NCI-H2029 treated with DMSO at 0.1 percent for 48 hours (cell line): ENCODE measurements around the gene PDE4B.
"Not testable (repeated sequence)": the region's sequence is repeated elsewhere in the genome, so short reads cannot be mapped to it uniquely, and the experiment has no call there.

Experiments
- DNase-seq: peaks from one replicate; lab custom pipeline; 2025; lab: John Stamatoyannopoulos, UW

Gene PDE4B

DNA sequence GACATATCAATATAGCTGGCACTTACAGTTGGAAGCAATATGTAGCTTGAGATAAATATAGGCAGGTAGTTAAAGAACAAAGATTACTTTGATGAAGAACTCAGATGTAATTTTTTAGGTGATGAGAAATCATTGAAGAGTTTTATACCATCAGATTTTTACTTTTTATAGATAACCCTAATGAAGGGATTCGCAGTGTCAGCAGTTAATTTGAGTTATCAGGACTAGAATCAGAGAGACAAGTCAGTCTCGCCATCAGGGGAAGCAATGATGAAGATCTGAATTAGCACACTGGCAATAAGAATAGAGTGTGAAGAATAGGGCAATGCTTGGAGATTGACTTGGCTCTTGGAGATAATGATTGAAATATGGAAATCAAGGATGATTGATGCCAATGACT, 342.5 kb downstream of the PDE4B start:
- DNase-seq, result no peak

GRCh38 chr1:66136423-66136822, 343.7 kb downstream of the PDE4B start:
- not testable (repeated sequence) for DNase-seq

GRCh38 chr1:66137235-66137634, 344.5 kb downstream of the PDE4B start:
- no peak for DNase-seq

GRCh38 chr1:66138613-66139012, 345.9 kb downstream of the PDE4B start:
- DNase-seq, result no peak

GRCh38 chr1:66140072-66140471, 347.4 kb downstream of the PDE4B start:
- DNase-seq, result no peak

- DNase-seq, result no peak
These were observed 351.0 kb downstream of the PDE4B start for GRCh38 chr1:66143651-66144050.

- no peak for DNase-seq
These were observed 354.6 kb downstream of the PDE4B start for GRCh38 chr1:66147226-66147835.

- no peak for DNase-seq
These were observed 359.3 kb downstream of the PDE4B start for GRCh38 chr1:66152034-66152433.

DNA sequence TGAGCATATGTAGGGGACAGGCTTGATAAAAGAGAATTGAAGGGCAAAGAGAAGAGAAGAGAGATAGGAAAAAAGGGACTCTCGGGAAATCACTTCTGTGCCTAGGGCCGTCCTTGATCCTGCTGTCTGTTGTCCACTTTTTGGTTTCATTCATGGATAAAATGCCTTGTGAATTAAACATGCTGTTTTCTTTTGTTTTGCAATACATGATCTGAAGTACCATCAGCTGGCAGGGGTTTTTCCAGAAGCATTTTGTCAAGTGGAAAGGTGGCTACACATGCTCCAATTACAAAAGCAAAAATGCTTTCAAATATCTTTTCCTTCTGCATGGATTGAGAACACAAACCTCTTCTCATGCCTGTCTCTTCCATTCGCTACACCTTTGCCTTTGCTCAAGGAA, 361.7 kb downstream of the PDE4B start:
- peak; percentile 36 for DNase-seq

DNA sequence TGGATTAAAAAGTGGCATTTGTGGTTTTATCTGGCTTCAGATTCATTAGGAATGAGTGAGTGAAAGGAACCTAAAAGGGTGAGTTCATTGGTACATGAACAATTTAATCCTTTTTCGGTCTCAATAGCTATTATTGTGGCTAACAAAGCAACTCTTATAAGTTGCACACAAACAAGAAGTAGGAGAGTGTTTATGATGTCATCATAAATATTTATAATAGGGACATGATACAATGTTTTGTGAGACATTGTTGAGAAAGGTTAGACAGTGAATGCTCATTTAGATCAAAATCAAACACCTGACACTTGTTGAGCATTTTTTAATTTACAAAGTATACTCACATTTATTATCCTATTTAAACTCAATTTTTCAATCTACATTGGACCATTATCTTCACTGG, 363.4 kb downstream of the PDE4B start:
- DNase-seq, result no peak

GRCh38 chr1:66159800-66160199, 367.1 kb downstream of the PDE4B start:
- DNase-seq, result no peak

DNA sequence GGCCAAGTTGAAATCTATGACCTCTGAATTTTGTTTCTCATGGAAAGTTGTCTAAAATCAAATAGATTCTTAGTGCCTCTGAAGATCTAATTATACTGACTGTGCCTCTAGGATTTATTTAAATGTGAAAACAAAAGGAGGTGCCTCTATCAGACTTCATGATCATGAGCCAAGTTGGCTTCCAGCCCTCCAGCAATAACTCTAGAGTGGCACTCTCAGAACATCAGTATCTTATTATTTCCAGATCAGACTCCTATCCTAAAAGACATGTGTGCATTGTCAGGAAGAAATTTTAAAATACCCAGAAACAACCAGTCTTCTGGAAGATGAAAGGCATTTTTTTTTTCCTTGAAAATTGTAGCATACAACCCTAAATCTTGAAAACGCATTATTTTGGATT, 368.0 kb downstream of the PDE4B start:
- peak; percentile 21 for DNase-seq

DNA sequence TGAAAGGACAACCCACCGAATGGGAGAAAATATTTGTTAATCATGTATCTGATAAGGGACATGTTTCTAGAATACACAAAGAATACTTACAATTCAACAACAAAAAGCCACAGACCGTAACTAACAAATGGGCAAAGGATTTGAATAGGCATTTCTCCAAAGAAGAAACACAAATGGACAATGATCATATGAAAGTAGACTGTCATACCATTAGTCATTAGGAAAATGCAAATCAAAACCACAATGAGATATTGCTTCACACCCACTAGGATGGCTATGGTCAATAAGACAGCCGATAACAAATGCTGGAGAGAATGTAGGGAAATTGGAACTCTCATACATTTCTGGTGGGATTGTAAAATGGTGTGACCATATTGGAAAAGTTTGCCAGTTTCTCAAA, 374.1 kb downstream of the PDE4B start:
- DNase-seq, result no peak

- no peak for DNase-seq
These were observed 374.6 kb downstream of the PDE4B start for GRCh38 chr1:66167267-66167666.

GRCh38 chr1:66168467-66168887, 375.8 kb downstream of the PDE4B start:
- DNase-seq, result no peak

DNA sequence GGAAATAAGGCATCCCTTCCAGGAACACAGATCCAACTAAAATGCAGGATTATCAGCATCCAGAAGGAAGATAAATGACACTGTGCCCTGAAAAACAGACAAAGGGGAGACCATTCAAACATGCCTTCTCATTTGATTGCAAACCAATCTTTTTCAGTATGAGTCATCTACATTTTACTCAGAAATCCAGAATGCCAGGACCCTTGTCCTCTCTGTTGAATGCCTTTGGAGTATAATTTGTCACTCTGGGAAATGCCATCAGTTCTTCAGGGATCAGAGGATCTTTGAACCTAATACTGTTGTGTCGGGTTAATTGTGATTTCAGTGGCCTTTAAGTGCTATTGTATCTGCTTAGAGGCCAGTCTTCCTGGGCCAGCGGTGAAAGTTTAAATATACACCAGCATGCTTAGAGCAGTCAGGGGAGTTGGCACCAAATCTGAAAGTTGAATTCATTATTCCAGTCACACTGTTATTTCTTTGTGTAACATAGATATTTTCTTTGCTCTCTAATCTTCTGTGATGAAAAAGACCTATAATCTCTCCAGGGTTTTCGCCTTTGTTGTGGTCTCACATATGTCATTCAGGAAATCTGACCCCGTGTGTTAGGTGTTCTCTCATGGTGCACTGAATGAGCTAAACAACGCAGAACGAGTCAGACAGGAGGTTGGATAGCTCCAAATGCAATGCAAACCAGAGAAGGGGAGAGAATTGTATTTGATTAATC, 376.4 kb downstream of the PDE4B start:
- DNase-seq, result no peak

- no peak for DNase-seq
These were observed 379.6 kb downstream of the PDE4B start for GRCh38 chr1:66172272-66172671.

GRCh38 chr1:66175098-66175497, 382.4 kb downstream of the PDE4B start:
- DNase-seq, result no peak

DNA sequence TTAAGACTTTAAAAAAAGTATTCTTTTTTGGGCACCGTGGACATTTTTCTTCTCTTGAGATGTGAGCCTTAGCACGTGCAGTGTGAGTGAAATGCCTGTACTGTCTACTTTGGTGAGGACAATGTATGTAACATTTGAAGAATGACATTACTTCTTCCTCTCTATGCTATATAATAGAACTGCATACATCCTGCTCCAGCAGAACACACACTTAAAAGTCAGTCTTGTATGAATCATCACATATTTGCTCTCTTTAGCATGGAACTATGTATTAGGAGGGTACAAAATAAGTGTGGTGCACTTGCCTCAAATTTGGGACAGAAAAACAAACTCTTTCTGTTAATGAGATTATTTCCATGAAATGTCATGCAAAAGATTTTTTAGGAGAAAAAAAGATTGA, 382.9 kb downstream of the PDE4B start:
- DNase-seq, result no peak

DNA sequence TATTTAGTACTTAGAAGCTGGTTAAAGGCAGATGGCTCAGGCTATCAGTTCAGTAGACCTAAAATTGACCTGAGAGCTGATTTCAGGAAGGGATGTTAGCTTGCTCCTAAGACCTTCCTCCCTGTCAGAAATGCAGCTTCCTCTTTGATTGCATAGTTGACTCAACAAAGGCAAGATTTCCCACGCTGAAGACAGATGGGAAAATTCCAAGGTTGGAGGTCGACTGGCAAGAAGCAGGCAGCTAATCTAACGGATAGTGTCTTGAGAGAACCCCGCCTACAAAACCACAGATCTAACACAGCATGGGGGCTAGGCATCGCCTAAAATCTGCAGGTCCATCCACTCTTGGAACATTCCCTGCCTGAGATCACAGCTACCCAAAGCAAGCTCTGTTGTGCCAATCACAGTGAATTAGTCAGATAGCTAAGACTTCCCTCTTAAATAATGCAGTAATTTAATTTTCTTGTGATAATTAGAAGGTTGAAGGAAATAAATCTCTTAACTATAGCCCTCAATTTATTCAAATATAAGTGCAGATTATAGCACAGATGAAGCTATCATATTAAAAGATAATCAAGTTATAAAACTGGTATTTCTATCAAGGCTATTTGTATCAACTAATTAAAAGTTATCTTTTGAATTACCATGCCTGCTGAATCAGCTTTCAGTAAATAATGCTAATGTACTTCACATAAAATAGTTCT, 383.5 kb downstream of the PDE4B start:
- DNase-seq, result no peak

GRCh38 chr1:66176832-66177231, 384.1 kb downstream of the PDE4B start:
- DNase-seq, result no peak

DNA sequence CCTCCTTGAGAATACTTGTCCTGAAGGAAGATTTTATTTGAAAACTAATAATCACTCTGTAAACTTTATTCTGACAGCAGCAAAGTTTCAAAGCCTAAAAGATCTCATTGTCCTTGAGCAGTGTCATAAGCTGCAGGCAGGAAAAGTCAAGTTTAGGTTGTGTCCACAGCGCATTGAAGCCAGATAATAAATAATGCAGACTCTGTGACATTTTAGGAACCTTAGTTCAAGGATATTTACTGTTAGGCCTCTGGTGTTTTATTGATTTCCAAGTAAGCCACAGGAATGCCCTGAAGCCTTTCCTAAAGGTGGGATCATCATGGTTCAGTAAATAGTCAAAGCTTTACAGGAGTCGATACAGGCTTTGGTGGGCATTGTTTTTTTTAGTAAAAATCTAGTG, 384.8 kb downstream of the PDE4B start:
- no peak for DNase-seq

GRCh38 chr1:66182026-66182425, 389.3 kb downstream of the PDE4B start:
- DNase-seq, result no peak
